Omental fat pad (tissue), 4 donors: Measurements from ENCODE around the gene BNIP5. TPM values are rescaled to one million over a fixed set of nuclear protein-coding genes. Genes with fewer than 3 reads are reported as not detected.

Source experiments
- ATAC-seq: fragments of 150-250 bp; one replicate; pipeline ENCODE4 v1.9.1; 2016; ENCODE audit warnings: mild to moderate bottlenecking, moderate library complexity; ENCODE audit not compliant: low FRiP score
- DNase-seq: peaks from one replicate; pipeline ENCODE4 v3.0.0-alpha.2; 2019; ENCODE audit warnings: low spot score
- total RNA-seq, 4 donors: library from RNA; depleted of rRNA; stranded (reverse); fragments of >200 nt; gene quantifications; one replicate each; pipeline ENCODE4 v1.1.0, GENCODE V29; 2016
- TF ChIP-seq, protein P1 (sequence below), 3 donors: fragments of 450-650 bp; IDR thresholded peaks; one replicate each; pipeline ENCODE4 v1.5.1; 2016 to 2017; ENCODE audit warnings: antibody characterized with exemption in 3 of 3, mild to moderate bottlenecking in 3 of 3, moderate library complexity in 2 of 3

Gene BNIP5
- total RNA-seq, 4 donors from 2014 or later, result not detected

DNA sequence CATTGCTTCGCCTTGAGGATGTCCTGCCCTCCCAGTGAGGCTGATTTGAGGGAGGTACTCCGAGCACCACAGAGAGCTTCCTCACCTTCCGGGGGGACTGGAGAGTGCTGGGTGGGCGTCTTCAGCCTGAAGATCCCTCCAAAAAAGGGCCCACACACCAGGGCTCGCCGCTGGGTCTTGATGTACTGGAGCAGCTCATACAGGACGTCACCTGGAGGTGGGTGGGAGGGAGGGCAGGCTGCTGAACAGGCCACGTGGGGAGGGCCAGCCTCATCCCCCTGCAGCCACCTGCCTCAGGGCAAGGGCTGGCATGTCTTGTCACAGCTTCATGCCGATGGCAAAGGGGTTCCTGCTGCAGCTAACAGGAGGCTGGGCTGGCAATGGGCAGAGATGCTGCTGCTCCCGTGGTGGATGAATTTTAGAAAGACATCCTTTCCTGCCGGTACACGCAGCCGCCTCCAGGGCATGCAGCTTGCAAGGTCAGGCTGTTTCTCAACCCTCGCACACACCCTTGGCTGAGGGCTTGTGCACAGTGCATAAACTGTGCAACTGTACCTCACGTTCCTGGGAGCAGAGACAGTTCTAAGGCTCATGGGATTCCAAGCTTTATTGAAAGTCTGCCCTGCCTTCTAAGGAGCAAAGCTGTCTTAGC is 36.8 kb upstream of the BNIP5 start:
- ATAC-seq (no peak), DNase-seq (no peak)
- TF ChIP-seq, protein P1, sequence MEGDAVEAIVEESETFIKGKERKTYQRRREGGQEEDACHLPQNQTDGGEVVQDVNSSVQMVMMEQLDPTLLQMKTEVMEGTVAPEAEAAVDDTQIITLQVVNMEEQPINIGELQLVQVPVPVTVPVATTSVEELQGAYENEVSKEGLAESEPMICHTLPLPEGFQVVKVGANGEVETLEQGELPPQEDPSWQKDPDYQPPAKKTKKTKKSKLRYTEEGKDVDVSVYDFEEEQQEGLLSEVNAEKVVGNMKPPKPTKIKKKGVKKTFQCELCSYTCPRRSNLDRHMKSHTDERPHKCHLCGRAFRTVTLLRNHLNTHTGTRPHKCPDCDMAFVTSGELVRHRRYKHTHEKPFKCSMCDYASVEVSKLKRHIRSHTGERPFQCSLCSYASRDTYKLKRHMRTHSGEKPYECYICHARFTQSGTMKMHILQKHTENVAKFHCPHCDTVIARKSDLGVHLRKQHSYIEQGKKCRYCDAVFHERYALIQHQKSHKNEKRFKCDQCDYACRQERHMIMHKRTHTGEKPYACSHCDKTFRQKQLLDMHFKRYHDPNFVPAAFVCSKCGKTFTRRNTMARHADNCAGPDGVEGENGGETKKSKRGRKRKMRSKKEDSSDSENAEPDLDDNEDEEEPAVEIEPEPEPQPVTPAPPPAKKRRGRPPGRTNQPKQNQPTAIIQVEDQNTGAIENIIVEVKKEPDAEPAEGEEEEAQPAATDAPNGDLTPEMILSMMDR (IDR thresholded peaks at IDR 0.05), result no peak

DNA sequence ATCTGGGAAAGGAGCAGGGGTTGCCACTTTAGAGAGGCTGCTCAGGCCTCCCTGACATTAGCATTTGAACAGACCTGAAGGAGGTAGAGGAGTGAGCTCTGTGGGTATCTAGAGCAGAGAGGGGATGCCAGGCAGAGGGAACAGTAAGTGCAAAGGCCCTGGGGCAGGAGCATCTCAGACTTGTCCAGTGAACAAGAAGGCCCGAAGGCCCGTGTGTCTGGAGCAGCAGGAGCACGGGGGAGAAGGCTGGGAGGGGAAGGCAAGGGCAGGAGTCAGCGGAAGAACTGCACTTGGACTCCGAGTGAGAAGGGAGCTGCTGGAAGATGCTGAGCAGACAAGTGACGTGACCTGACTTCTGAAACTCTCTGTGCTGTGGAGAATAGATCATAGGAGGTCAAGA is 35.4 kb upstream of the BNIP5 start:
- DNase-seq, result no peak
- ATAC-seq, result no peak
- TF ChIP-seq, protein P1 (IDR thresholded peaks at IDR 0.05), result no peak

DNA sequence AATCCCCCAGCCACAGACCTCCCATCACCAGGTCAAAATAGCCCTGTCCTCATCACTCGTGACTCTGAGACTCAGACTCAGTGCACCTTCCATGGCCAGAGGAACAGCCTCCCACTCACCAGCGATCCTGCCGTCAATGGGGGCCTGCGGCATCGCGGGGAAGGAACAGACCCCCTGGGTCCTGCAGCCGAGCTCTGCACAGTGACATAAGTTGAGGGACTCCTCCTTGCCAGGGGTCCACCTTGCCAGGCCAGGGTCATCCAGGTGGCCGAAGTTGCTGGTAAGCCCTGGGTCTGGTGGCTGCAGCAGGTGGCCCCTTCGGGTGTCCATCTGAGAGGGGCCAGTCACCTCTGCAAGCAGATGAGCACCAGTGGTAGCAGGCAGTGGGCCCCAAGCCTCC is 34.5 kb upstream of the BNIP5 start:
- DNase-seq, result no peak
- TF ChIP-seq, protein P1 (IDR thresholded peaks at IDR 0.05), result no peak
- ATAC-seq, result no peak

DNA sequence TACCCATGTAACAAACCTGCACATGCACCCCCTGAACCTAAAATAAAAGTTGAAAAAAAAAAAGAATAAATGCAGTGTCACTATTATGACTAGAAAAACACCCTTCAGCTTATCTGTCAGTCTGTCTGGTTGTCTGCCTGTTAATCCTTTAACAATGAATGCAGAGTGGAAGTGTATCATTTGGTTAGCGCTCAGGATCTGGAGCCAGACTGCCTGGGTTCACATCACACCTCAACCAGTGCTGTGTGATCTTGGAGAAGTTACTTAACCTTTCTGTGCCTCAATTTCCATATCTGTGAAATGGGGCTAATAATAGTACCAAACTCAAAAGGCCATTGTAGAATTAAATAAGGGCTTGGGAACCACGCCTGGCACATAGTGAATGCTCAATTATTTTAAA is 34.0 kb upstream of the BNIP5 start:
- no peak for ATAC-seq
- TF ChIP-seq, protein P1 (IDR thresholded peaks at IDR 0.05), result no peak
- DNase-seq, result no peak

DNA sequence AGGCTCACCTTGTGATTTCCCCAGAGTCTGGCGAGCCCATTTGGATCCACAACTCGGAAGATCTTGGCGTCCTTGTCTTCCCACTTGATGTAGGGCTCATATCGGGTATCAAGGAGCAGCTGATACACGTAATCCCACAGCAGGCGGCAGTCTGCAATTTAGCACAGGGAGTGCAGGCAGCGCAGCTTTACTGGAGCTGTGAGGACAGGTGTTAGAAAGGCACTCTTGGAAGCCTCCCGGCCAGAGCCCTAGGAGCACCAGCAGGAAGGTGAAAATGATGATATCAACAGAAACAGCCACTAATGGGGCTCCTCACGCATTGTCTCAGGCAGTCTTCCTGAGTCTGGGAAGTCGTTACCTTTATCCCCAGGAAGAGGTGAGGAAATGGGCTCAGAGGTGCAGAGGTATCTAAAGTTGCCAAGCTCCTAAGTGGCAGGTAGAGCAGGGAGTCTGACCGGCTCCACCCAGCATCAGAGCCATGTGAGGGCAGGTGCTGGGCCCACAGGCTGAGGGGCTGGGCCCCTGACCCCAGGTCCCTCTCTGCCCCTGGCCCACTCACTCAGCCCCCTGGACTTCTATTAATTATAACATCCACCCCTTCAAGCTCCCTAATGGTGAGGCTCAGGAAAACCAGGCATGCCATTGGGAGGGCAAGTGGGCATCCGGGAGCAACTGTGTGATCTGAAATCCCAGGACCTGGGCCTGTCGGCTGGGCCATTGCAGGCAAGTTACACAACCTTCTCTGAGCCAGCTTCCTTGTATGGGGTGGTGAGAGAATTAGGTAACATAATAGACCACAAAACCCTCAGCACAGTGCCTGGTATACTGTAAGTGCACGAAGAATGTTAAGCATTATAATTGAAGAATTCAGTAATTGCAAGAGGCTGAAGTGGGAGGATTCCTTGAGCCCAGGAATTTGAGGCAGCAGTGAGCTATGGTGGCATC is 32.5 kb upstream of the BNIP5 start:
- no peak for DNase-seq
- ATAC-seq, result no peak
- TF ChIP-seq, protein P1 (IDR thresholded peaks at IDR 0.05), result no peak

DNA sequence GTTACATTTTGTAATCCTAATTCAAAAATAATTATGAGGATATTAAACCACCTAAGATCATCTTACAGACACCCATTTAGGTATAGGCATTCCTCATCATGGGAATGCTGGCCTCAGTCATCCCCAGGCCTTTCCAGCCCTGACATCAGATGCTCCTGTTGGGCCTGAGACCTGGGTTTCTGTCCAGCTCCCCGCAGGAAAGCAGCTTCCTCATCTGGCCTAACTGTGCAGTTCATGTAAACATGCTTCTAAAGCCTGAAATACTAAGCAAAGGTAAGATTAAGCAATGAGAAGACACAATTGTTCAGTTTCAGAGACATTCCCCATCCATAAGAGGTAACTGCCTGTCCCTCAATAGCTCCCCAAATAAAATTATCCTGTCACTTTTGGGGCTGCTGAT is 31.7 kb upstream of the BNIP5 start:
- ATAC-seq (no peak), DNase-seq (no peak)
- TF ChIP-seq, protein P1 (IDR thresholded peaks at IDR 0.05), result no peak
